ENCODE measurements around the gene ADAMTS2.
A peak's percentile ranks its signal among the peaks of the same experiment; 100 is the strongest.
"Not testable (repeated sequence)": the region's sequence is repeated elsewhere in the genome, so short reads cannot be mapped to it uniquely, and the experiment has no call there.

The ADAMTS2 gene

DNA sequence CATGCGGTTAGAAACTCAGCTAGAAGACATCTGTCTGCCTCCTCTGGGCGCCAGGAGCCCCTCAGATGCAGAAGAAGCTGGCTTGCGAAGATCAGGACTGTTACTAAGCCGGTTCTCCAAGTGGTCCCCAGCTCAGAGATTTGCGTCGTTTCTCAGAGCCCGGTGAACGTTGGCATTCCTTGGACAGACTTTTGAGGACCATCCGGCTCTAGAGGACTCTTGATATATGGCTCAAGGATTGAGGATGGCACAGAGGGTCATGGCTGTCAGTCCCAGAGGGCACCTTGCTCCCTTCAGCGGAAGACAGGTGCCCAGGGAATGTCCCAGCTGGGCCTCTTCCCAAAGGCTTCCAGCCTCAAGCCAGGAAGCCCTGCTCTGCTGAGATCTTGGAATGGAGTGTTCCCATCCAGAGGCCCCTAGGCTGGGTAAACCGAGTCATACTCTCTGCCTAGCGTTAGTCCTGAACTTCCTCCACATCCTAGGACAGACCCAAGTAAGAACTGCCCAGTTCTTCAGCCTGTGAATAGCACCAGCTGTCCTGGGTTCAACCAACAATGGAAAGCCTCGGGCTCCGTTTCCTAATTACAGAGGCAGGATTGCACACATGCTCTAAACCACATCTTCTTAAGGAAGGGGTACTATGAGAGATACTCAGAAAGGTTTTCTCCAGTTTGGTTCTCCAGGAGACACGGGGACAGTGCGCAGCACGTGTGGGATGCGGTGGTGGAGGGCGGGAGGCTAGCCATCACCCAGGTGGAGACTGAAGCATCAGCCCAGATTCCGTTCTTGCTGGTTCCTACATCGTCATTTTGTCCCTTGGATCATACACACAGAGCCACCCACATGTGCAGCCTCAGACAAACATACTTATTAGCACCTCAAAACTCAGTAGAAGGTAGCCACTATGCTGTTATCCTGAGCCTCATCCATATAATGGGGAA, 233.7 kb downstream of the ADAMTS2 start:
- DNase-seq (ENCODE audit: low spot score): no peak

- DNase-seq (ENCODE audit: low spot score): no peak
Measured at GRCh38 chr5:179110528-179110927, 234.7 kb downstream of the ADAMTS2 start.

- not testable (repeated sequence) for DNase-seq (ENCODE audit: low spot score)
Measured at GRCh38 chr5:179101282-179101681, 244.0 kb downstream of the ADAMTS2 start.

GRCh38 chr5:179089502-179089901, 255.8 kb downstream of the ADAMTS2 start:
- no peak for DNase-seq (ENCODE audit: low spot score)

DNA sequence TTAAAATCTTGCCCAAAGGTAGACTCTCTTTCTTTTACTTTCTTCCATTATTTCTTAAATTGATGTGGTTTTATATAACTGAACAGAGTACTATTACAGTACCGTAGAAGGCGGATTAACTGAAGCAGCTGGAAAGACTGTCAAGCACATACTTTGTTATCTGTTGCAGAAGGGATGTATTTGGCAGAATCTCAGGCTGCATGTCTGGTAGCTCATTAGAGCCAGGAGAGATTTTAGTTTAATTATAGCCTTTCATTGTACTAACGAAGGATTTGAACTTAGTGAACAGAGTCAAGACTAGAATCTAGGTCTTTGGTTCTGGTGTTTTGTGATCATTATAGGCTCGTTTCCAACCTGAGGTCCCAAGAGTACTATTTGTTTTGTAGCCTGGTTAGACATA, 264.5 kb downstream of the ADAMTS2 start:
- no peak for DNase-seq (ENCODE audit: low spot score)

DNA sequence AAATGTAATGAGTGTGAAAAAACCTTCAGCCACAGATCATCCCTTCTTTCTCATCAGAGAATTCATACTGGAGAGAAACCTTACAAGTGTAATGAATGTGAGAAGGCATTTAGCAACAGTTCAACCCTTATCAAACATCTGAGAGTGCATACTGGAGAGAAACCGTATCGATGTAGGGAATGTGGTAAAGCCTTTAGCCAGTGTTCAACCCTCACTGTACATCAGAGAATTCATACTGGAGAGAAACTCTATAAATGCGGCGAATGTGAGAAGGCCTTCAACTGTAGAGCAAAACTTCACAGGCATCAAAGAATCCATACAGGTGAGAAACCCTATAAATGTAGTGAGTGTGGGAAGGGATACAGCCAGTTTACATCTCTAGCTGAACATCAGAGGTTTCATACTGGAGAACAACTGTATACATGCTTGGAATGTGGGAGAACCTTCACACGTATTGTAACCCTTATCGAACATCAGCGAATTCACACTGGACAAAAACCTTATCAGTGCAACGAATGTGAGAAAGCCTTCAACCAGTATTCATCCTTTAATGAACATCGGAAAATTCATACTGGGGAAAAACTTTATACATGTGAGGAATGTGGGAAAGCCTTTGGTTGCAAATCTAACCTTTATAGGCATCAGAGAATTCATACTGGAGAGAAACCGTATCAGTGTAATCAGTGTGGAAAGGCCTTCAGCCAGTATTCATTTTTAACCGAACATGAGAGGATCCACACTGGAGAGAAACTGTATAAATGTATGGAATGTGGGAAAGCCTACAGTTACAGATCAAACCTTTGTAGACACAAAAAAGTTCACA, 265.9 kb downstream of the ADAMTS2 start:
- DNase-seq (ENCODE audit: low spot score): no peak

GRCh38 chr5:179065703-179066102, 279.6 kb downstream of the ADAMTS2 start:
- DNase-seq (ENCODE audit: low spot score): no peak

GRCh38 chr5:179061025-179061424, 284.2 kb downstream of the ADAMTS2 start:
- peak; percentile 8 for DNase-seq (ENCODE audit: low spot score)
